B cell (primary cell): Measurements from ENCODE around the gene TRIM65. TPM values are rescaled to one million over a fixed set of nuclear protein-coding genes. Genes with fewer than 3 reads are reported as not detected.

Experiments used
- ATAC-seq: fragments of 200-7000 bp; cut with Tn5 transposase; one replicate; pipeline ENCODE4 v1.10.0; 2021; ENCODE audit warnings: low read depth, mild to moderate bottlenecking, moderate number of reproducible peaks, moderate library complexity
- CTCF ChIA-PET: fragments of 350-600 bp; sonication (Branson Sonifier 250); formaldehyde crosslinking; loops from one replicate; lab custom pipeline; 2021; ENCODE audit warnings: antibody characterized with exemption, inconsistent platforms; lab: Charles Lee
- POLR2A ChIA-PET: fragments of 350-600 bp; sonication (Branson Sonifier 250); formaldehyde crosslinking; loops from one replicate; lab custom pipeline; 2021; ENCODE audit warnings: antibody characterized with exemption; lab: Charles Lee
- DNase-seq: peaks from one replicate; pipeline ENCODE4 v3.0.0; 2013
- H2AFZ ChIP-seq: 2 replicates; pipeline ENCODE4 v1.6.1; 2012; ENCODE audit warnings: mild to moderate bottlenecking, low read depth, low read length; ENCODE audit not compliant: insufficient read depth, poor library complexity, severe bottlenecking
- H3K27ac ChIP-seq, 2 donors: 1 replicate in 1 of 2; 2 replicates in 1 of 2; pipeline ENCODE4 v1.5.1; 2012 to 2013; ENCODE audit warnings: low read length in 2 of 2, mild to moderate bottlenecking in 2 of 2, moderate library complexity in 1 of 2
- H3K27me3 ChIP-seq, 4 experiments: fragments of 200-600 bp in 1 of 4; sonication (generic) in 1 of 4; replicated peaks in 1 of 4; 1 replicate in 2 of 4; 2 replicates in 2 of 4; pipeline versions ENCODE4 v1.6.1 to v1.7.0; 2013 to 2016; ENCODE audit warnings: low read length in 3 of 4, mild to moderate bottlenecking in 2 of 4, mixed read lengths in 1 of 4, moderate library complexity in 1 of 4; ENCODE audit not compliant: insufficient read depth in 4 of 4, control insufficient read depth in 3 of 4; ENCODE audit errors: control extremely low read depth in 1 of 4
- H3K36me3 ChIP-seq, 2 experiments: replicated peaks in 1 of 2; 1 replicate in 1 of 2; 2 replicates in 1 of 2; pipeline versions ENCODE4 v1.6.1 to v1.7.1; 2013; ENCODE audit warnings: low read length in 1 of 2; ENCODE audit not compliant: insufficient read depth in 2 of 2, control insufficient read depth in 1 of 2; ENCODE audit errors: control extremely low read depth in 1 of 2, extremely low read depth in 1 of 2
- H3K4me1 ChIP-seq, 2 donors: fragments of 200-600 bp in 1 of 2; sonication (generic) in 1 of 2; 1 replicate in 1 of 2; 2 replicates in 1 of 2; pipeline versions ENCODE4 v1.5.1 to v1.6.1; 2013 to 2017; ENCODE audit warnings: low read length in 2 of 2; ENCODE audit not compliant: control insufficient read depth in 2 of 2, insufficient read depth in 2 of 2
- H3K4me2 ChIP-seq: replicated peaks from 2 replicates; pipeline ENCODE3; 2012; ENCODE audit warnings: mild to moderate bottlenecking, low read depth, low read length; ENCODE audit not compliant: poor library complexity, severe bottlenecking
- H3K4me3 ChIP-seq, 5 experiments: fragments of 200-600 bp in 1 of 5; sonication (generic) in 1 of 5; 1 replicate in 3 of 5; 2 replicates in 2 of 5; pipeline versions ENCODE4 v1.5.1 to v1.7.0; 2011 to 2016; ENCODE audit warnings: low read length in 4 of 5, mild to moderate bottlenecking in 4 of 5, low read depth in 2 of 5, control low read depth in 1 of 5, moderate library complexity in 1 of 5; ENCODE audit not compliant: insufficient read depth in 1 of 5; ENCODE audit errors: control extremely low read depth in 1 of 5, extremely low read depth in 1 of 5
- H3K79me2 ChIP-seq: fragments of 200-600 bp; sonication (generic); one replicate; pipeline ENCODE4 v1.6.0; 2016; ENCODE audit warnings: low read length; ENCODE audit not compliant: control insufficient read depth, insufficient read depth
- H3K9ac ChIP-seq: fragments of 200-600 bp; sonication (generic); 2 replicates; pipeline ENCODE4 v1.6.1; 2017; ENCODE audit warnings: mild to moderate bottlenecking, low read length, moderate library complexity
- H3K9me3 ChIP-seq, 3 donors: one replicate each; pipeline versions ENCODE4 v1.6.1 to v1.7.1; 2013; ENCODE audit warnings: low read length in 2 of 3; ENCODE audit not compliant: control insufficient read depth in 2 of 3, insufficient read depth in 1 of 3; ENCODE audit errors: control extremely low read depth in 1 of 3
- H4K20me1 ChIP-seq: 2 replicates; pipeline ENCODE4 v1.6.0; 2012; ENCODE audit warnings: mild to moderate bottlenecking, low read length; ENCODE audit not compliant: insufficient read depth, control insufficient read depth, poor library complexity, severe bottlenecking
- H3K27ac Mint-ChIP-seq: one replicate; pipeline ENCODE4 v1.8.0; 2021; ENCODE audit warnings: mixed read lengths
- H3K27me3 Mint-ChIP-seq: one replicate; pipeline ENCODE4 v1.8.0; 2021; ENCODE audit warnings: mixed read lengths
- H3K4me1 Mint-ChIP-seq: one replicate; pipeline ENCODE4 v1.8.0; 2021; ENCODE audit warnings: mixed read lengths
- H3K4me3 Mint-ChIP-seq: one replicate; pipeline ENCODE4 v1.8.0; 2021; ENCODE audit warnings: mixed read lengths
- H3K9me3 Mint-ChIP-seq: one replicate; pipeline ENCODE4 v1.8.0; 2022; ENCODE audit warnings: mixed read lengths; ENCODE audit not compliant: insufficient read depth
- CTCF ChIP-seq: fragments of 200-600 bp; IDR thresholded peaks from one replicate; pipeline ENCODE4 v1.8.0; 2022; ENCODE audit warnings: antibody characterized with exemption, mild to moderate bottlenecking
- EZH2 ChIP-seq: IDR thresholded peaks from 2 replicates; pipeline ENCODE4 v1.6.1; 2012; ENCODE audit warnings: borderline replicate concordance, low read depth, mild to moderate bottlenecking, moderate library complexity, low read length; ENCODE audit not compliant: insufficient read depth, poor library complexity, severe bottlenecking
- WGBS: methylation state at CpG from one replicate; pipeline ENCODE4 v1.1.5; 2013; ENCODE audit warnings: missing lambda C conversion rate; ENCODE audit not compliant: insufficient coverage; 5-methylcytosine and 5-hydroxymethylcytosine counted together
- intact Hi-C: fragments of 100-400 bp; cut with micrococcal nuclease; formaldehyde crosslinking; loops from one replicate; pipeline ENCODE4 v1.10.0; 2022
- polyA plus RNA-seq: library from polyadenylated mRNA; depleted of rRNA; stranded (reverse); fragments of >200 nt; gene quantifications from 2 replicates; pipeline ENCODE4 v1.2.3, GENCODE V29; 2012
- total RNA-seq, 2 donors: library from RNA; stranded (reverse); fragments of 120-200 nt in 1 of 2; gene quantifications; 1 replicate in 1 of 2; 2 replicates in 1 of 2; pipeline versions ENCODE4 v1.2.3 to v1.2.4, GENCODE V29; 2013 to 2022

The TRIM65 gene
- total and polyA plus RNA-seq, 2 donors (not counting 1 experiment from before 2014, with no cell fraction given): 16.8 to 40.7 TPM

GRCh38 chr17:75892556-75893224 lies 4.1 kb downstream of the TRIM65 start:
- ChIA-PET POLR2A (interaction anchor here (0.6 to 1.0 kb wide), 2 partner anchors 27 to 47 kb away, joined by 3 to 6 read pairs; no protein-coding TSS in a partner anchor), CTCF (interaction anchor here (1.2 to 5.9 kb wide), 2 partner anchors 15 to 16 kb away, joined by 3 to 52 read pairs; partner anchors contain the start of gene TRIM47)
- Histone ChIP-seq H2AFZ (no peak overlapping the region), H3K79me2 (peaks cover 24% of the 10 kb centered on the region), H3K4me3 (no peak overlapping the region), H3K4me1 (peaks cover 16 to 19% of the 10 kb centered on the region in 2 donors), H3K27ac (no peak overlapping the region), H3K36me3 (peaks cover 2 to 12% of the 10 kb centered on the region in 2 experiments), H3K27me3 (no peaks in the 10 kb centered on the region), H4K20me1 (peaks cover 28% of the 10 kb centered on the region), H3K9me3 (no peaks in the 10 kb centered on the region), H3K9ac (no peak overlapping the region), H3K4me2 (no peak overlapping the region)
- Mint-ChIP-seq H3K27me3 (no peaks in the 10 kb centered on the region), H3K4me3 (no peak overlapping the region), H3K27ac (no peak overlapping the region), H3K9me3 (no peaks in the 10 kb centered on the region), H3K4me1 (peaks cover 24% of the 10 kb centered on the region)
- no peak for TF ChIP-seq CTCF
- no peak for TF ChIP-seq EZH2
- ATAC-seq: no peak
- no peak for DNase-seq
- intact Hi-C loops: no loop called here
- WGBS: 94% methylated on average over 16 of the region's 16 CpGs
